Measurements from ENCODE around the gene ZNF598.

ZNF598 gene

DNA sequence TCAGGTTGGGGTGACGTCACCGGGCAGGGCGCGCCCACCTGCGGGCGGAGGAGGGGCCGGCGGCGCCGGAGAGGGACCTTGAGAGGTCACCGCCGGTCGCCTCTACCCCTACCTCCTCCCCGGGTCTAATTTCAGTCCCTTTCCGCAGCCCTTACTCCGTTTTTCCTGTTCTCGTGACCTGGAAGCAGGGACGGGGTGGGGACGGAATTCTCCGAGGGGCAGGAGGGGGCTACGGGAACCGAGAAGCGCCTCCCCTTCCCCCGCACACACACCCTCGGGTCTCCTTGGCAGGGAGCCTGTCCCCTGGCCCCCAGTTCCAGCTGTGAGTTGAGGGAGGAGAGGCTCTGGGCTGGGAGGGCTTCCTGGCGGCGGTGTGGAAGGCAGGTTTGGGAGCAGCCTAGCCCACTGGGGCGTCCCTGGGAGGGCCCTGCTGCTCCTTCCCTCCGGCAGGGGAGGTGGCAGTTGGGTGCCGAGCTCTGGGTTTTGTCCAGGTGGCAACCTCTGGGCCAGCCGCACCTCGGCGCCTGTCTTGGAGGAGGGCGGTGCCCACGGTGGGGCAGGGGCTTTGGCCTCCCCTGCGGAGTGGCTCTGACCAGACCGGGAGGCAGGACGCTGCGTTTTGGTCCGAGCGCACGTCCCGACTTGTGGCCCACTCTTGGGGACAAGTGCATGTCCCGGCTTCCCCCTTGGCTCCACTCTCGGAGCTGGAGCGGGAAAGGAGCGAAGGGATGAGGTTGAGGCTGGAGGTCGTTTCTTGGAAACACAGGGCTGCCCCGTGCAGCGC is 19.1 kb downstream of the ZNF598 start:
- H2BK5ac ChIP-seq (ENCODE audit: low read length), result peak overlapping the region; percentile 98
- H3K18ac ChIP-seq (ENCODE audit: low read length), result peak overlapping the region; percentile 97
- H3K4ac ChIP-seq (ENCODE audit: low read length), result no peak overlapping the region
- H4K91ac ChIP-seq (ENCODE audit: low read depth, low read length, poor library complexity), result no peak overlapping the region
- peak overlapping the region; percentile 76 for H3K14ac ChIP-seq (ENCODE audit: low read length)
- H3K23ac ChIP-seq (ENCODE audit: low read depth, low read length, poor library complexity), result peak overlapping the region; percentile 96
- peak overlapping the region; percentile 73 for H2BK12ac ChIP-seq (ENCODE audit: low read length)
- H2BK120ac ChIP-seq (ENCODE audit: low read depth, low read length), result peak overlapping the region; percentile 88
- H3K4me3 ChIP-seq (ENCODE audit: low read length in 2 of 2), result peak overlapping the region; percentile 41 to 78
- H3K27ac ChIP-seq (replicated peaks; ENCODE audit: low read length), result no peak overlapping the region
- peak overlapping the region; percentile 88 for H2BK15ac ChIP-seq (ENCODE audit: low read length)
- peaks cover 4% of the 10 kb centered on the region for H3K79me1 ChIP-seq (ENCODE audit: low read depth, low read length)
- H3K4me2 ChIP-seq (ENCODE audit: insufficient read depth, low read length, poor library complexity, severe bottlenecking), result peak overlapping the region; percentile 80
- peaks cover 12 to 18% of the 10 kb centered on the region in 2 donors for H3K4me1 ChIP-seq (ENCODE audit: control insufficient read depth in 2 of 2, insufficient read depth in 1 of 2, low read depth in 1 of 2, low read length in 2 of 2)
- H3K9ac ChIP-seq (ENCODE audit: low read depth, low read length, poor library complexity), result peak overlapping the region; percentile 50
- DNase-seq (ENCODE audit: low spot score), result no peak
- peak overlapping the region; percentile 94 for H2AK5ac ChIP-seq (ENCODE audit: low read depth, low read length)
- H3K36me3 ChIP-seq (replicated peaks in 1 of 2; ENCODE audit: control insufficient read depth in 2 of 2, insufficient read depth in 2 of 2, low read length in 2 of 2), result peaks cover 18 to 23% of the 10 kb centered on the region in 2 donors
- peaks cover 18 to 37% (median 34%) of the 10 kb centered on the region in 3 experiments for H3K27me3 ChIP-seq (ENCODE audit: control insufficient read depth in 3 of 3, insufficient read depth in 3 of 3, low read depth in 1 of 3, low read length in 3 of 3)
- WGBS, 2 donors (ENCODE audit: extremely low coverage in 2 of 2, insufficient read length in 2 of 2, insufficient replicate concordance in 1 of 2), result no CpG with 5 or more reads among the region's 50 CpGs
- H3K9me3 ChIP-seq (replicated peaks in 1 of 2; ENCODE audit: control insufficient read depth in 2 of 2, insufficient read depth in 1 of 2, low read depth in 1 of 2, low read length in 2 of 2), result peaks cover 0 to 4% of the 10 kb centered on the region in 2 donors
- H2AFZ ChIP-seq (ENCODE audit: low read length), result peak overlapping the region; percentile 87
- H4K8ac ChIP-seq (ENCODE audit: low read depth, low read length), result no peak overlapping the region

DNA sequence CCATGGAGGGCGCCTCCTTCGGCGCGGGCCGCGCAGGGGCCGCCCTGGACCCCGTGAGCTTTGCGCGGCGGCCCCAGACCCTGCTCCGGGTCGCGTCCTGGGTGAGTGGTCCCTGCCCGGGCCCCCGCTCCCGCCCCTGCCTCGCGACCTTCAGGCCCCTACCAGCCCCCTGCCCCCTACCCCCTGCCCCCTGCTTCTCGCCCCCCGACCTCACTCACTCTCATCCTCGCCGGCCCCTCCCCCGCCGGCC is 19.6 kb downstream of the ZNF598 start:
- H3K27me3 ChIP-seq (ENCODE audit: control insufficient read depth in 3 of 3, insufficient read depth in 3 of 3, low read depth in 1 of 3, low read length in 3 of 3), result peaks cover 18 to 37% (median 34%) of the 10 kb centered on the region in 3 experiments
- H3K9ac ChIP-seq (ENCODE audit: low read depth, low read length, poor library complexity), result peak overlapping the region; percentile 70
- peak overlapping the region; percentile 86 for H3K4me2 ChIP-seq (ENCODE audit: insufficient read depth, low read length, poor library complexity, severe bottlenecking)
- H3K79me1 ChIP-seq (ENCODE audit: low read depth, low read length), result peaks cover 6% of the 10 kb centered on the region
- no peak overlapping the region for H3K4ac ChIP-seq (ENCODE audit: low read length)
- H3K23ac ChIP-seq (ENCODE audit: low read depth, low read length, poor library complexity), result no peak overlapping the region
- H2AK5ac ChIP-seq (ENCODE audit: low read depth, low read length), result no peak overlapping the region
- H3K9me3 ChIP-seq (replicated peaks in 1 of 2; ENCODE audit: control insufficient read depth in 2 of 2, insufficient read depth in 1 of 2, low read depth in 1 of 2, low read length in 2 of 2), result peaks cover 0 to 4% of the 10 kb centered on the region in 2 donors
- no CpG with 5 or more reads among the region's 25 CpGs for WGBS, 2 donors (ENCODE audit: extremely low coverage in 2 of 2, insufficient read length in 2 of 2, insufficient replicate concordance in 1 of 2)
- H3K27ac ChIP-seq (replicated peaks; ENCODE audit: low read length), result no peak overlapping the region
- H3K14ac ChIP-seq (ENCODE audit: low read length), result no peak overlapping the region
- peak overlapping the region; percentile 49 for H2BK15ac ChIP-seq (ENCODE audit: low read length)
- peak overlapping the region; percentile 87 for H2AFZ ChIP-seq (ENCODE audit: low read length)
- H3K18ac ChIP-seq (ENCODE audit: low read length), result peak overlapping the region; percentile 83
- no peak overlapping the region for H4K91ac ChIP-seq (ENCODE audit: low read depth, low read length, poor library complexity)
- no peak overlapping the region for H2BK120ac ChIP-seq (ENCODE audit: low read depth, low read length)
- no peak overlapping the region for H2BK12ac ChIP-seq (ENCODE audit: low read length)
- peaks cover 16 to 22% of the 10 kb centered on the region in 2 donors for H3K4me1 ChIP-seq (ENCODE audit: control insufficient read depth in 2 of 2, insufficient read depth in 1 of 2, low read depth in 1 of 2, low read length in 2 of 2)
- H3K36me3 ChIP-seq (replicated peaks in 1 of 2; ENCODE audit: control insufficient read depth in 2 of 2, insufficient read depth in 2 of 2, low read length in 2 of 2), result peaks cover 21 to 24% of the 10 kb centered on the region in 2 donors
- no peak overlapping the region for H2BK5ac ChIP-seq (ENCODE audit: low read length)
- no peak for DNase-seq (ENCODE audit: low spot score)
- no peak overlapping the region for H4K8ac ChIP-seq (ENCODE audit: low read depth, low read length)
- H3K4me3 ChIP-seq (ENCODE audit: low read length in 2 of 2), result peak overlapping the region; percentile 41 to 85

DNA sequence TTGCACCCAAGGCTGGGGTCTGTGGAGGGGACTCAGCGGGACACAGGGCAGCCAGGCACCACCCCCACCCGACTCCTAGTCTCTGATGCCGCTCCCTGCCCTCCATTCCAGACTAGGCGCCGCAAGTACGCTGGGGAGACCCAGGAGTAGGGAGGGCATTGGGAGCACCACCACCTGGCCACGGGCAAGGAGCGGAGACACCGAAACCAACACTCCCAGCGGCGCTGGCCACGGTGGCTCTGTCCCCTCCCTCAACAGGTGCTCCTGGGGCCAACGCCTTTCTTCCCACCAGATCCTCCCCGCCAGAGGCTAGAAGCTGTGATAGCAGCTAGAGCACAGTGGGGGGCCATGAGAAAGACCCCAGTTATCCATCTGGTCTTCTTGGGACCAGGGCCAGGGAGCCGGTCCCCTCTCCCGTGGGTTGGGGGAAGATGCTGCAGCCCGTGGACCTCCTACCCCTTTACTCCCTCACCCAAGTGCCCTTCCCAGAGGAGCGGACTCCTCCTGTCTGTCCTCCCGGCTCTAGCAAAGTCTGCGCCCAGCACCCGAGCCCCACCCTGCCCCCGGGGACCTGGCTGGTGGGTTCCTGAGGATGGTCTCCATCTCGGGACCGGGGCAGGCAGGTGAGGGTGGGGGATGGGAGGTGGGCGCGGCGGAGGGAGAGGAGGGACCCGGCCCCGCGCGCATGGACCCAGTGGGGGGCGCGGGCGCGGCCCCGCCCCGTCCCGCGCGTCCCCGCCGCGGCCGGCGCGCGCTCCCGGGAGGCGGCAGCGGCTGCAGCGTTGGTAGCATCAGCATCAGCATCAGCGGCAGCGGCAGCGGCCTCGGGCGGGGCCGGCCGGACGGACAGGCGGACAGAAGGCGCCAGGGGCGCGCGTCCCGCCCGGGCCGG is 20.2 kb downstream of the ZNF598 start, which contains the start of gene SYNGR3:
Gene SYNGR3 (plus strand): TSS at position 762 of the 892 bp plus-strand sequence. CDS start 133 bp downstream, outside the sequence.
- Histone ChIP-seq H3K18ac (ENCODE audit: low read length) (peak within 1 kb of the TSS; percentile 97), H2BK15ac (ENCODE audit: low read length) (peak within 1 kb of the TSS; percentile 88), H2AFZ (ENCODE audit: low read length) (peak within 1 kb of the TSS; percentile 87), H3K4ac (ENCODE audit: low read length) (peak within 1 kb of the TSS; percentile 66), H3K23ac (ENCODE audit: low read depth, low read length, poor library complexity) (peak within 1 kb of the TSS; percentile 96), H2BK120ac (ENCODE audit: low read depth, low read length) (peak within 1 kb of the TSS; percentile 91), H3K4me1 (ENCODE audit: control insufficient read depth in 2 of 2, insufficient read depth in 1 of 2, low read depth in 1 of 2, low read length in 2 of 2) (peaks cover 19 to 25% of the 10 kb centered on the region in 2 donors), H2BK12ac (ENCODE audit: low read length) (peak within 1 kb of the TSS; percentile 73), H3K27me3 (ENCODE audit: control insufficient read depth in 3 of 3, insufficient read depth in 3 of 3, low read depth in 1 of 3, low read length in 3 of 3) (peaks cover 18 to 37% (median 34%) of the 10 kb centered on the region in 3 experiments), H3K9me3 (replicated peaks in 1 of 2; ENCODE audit: control insufficient read depth in 2 of 2, insufficient read depth in 1 of 2, low read depth in 1 of 2, low read length in 2 of 2) (peaks cover 0 to 4% of the 10 kb centered on the region in 2 donors), H4K8ac (ENCODE audit: low read depth, low read length) (no peak within 1 kb of the TSS), H3K27ac (replicated peaks; ENCODE audit: low read length) (no peak within 1 kb of the TSS), H3K9ac (ENCODE audit: low read depth, low read length, poor library complexity) (peak within 1 kb of the TSS; percentile 72), H3K4me2 (ENCODE audit: insufficient read depth, low read length, poor library complexity, severe bottlenecking) (peak within 1 kb of the TSS; percentile 86), H4K91ac (ENCODE audit: low read depth, low read length, poor library complexity) (no peak within 1 kb of the TSS), H3K79me1 (ENCODE audit: low read depth, low read length) (peaks cover 10% of the 10 kb centered on the region), H2AK5ac (ENCODE audit: low read depth, low read length) (peak within 1 kb of the TSS; percentile 94), H3K14ac (ENCODE audit: low read length) (peak within 1 kb of the TSS; percentile 89), H3K4me3 (ENCODE audit: low read length in 2 of 2) (peak within 1 kb of the TSS; percentile 41 to 85), H2BK5ac (ENCODE audit: low read length) (peak within 1 kb of the TSS; percentile 98), H3K36me3 (replicated peaks in 1 of 2; ENCODE audit: control insufficient read depth in 2 of 2, insufficient read depth in 2 of 2, low read length in 2 of 2) (peaks cover 22 to 24% of the 10 kb centered on the region in 2 donors)
- no CpG with 5 or more reads among the region's 67 CpGs for WGBS, 2 donors (ENCODE audit: extremely low coverage in 2 of 2, insufficient read length in 2 of 2, insufficient replicate concordance in 1 of 2)
- no peak for DNase-seq (ENCODE audit: low spot score)
